Measurements from ENCODE around the gene C10orf90.

GRCh38 chr10:126422567-126422966 lies 247.9 kb downstream of the C10orf90 start:
- TF ChIP-seq, protein P1, sequence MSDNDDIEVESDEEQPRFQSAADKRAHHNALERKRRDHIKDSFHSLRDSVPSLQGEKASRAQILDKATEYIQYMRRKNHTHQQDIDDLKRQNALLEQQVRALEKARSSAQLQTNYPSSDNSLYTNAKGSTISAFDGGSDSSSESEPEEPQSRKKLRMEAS (IDR thresholded peaks at IDR 0.05), result no peak
- TF ChIP-seq, protein P2, sequence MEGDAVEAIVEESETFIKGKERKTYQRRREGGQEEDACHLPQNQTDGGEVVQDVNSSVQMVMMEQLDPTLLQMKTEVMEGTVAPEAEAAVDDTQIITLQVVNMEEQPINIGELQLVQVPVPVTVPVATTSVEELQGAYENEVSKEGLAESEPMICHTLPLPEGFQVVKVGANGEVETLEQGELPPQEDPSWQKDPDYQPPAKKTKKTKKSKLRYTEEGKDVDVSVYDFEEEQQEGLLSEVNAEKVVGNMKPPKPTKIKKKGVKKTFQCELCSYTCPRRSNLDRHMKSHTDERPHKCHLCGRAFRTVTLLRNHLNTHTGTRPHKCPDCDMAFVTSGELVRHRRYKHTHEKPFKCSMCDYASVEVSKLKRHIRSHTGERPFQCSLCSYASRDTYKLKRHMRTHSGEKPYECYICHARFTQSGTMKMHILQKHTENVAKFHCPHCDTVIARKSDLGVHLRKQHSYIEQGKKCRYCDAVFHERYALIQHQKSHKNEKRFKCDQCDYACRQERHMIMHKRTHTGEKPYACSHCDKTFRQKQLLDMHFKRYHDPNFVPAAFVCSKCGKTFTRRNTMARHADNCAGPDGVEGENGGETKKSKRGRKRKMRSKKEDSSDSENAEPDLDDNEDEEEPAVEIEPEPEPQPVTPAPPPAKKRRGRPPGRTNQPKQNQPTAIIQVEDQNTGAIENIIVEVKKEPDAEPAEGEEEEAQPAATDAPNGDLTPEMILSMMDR (IDR thresholded peaks at IDR 0.05; ENCODE audit: low read depth, low read length, missing input control), result no peak
- TF ChIP-seq TAF1 (conservative IDR thresholded peaks at IDR 0.05) (no peak), EGR1 (IDR thresholded peaks at IDR 0.05; ENCODE audit: low read depth in 2 of 2) (no peak), HNF4G (IDR thresholded peaks at IDR 0.05) (no peak), RAD21 (IDR thresholded peaks at IDR 0.05) (no peak), JUND (IDR thresholded peaks at IDR 0.05) (no peak), SP1 (IDR thresholded peaks at IDR 0.05) (no peak), YY1 (IDR thresholded peaks at IDR 0.05) (no peak), GABPA (IDR thresholded peaks at IDR 0.05 in 1 of 2, conservative IDR thresholded peaks at IDR 0.05 in 1 of 2) (no peak)
- TF ChIP-seq, protein P3, sequence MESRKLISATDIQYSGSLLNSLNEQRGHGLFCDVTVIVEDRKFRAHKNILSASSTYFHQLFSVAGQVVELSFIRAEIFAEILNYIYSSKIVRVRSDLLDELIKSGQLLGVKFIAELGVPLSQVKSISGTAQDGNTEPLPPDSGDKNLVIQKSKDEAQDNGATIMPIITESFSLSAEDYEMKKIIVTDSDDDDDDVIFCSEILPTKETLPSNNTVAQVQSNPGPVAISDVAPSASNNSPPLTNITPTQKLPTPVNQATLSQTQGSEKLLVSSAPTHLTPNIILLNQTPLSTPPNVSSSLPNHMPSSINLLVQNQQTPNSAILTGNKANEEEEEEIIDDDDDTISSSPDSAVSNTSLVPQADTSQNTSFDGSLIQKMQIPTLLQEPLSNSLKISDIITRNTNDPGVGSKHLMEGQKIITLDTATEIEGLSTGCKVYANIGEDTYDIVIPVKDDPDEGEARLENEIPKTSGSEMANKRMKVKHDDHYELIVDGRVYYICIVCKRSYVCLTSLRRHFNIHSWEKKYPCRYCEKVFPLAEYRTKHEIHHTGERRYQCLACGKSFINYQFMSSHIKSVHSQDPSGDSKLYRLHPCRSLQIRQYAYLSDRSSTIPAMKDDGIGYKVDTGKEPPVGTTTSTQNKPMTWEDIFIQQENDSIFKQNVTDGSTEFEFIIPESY (IDR thresholded peaks at IDR 0.05), result no peak

All from liver (tissue), 3 donors.